GM19351 (cell line): ENCODE results near the gene ACTN1.

Experiments
- ATAC-seq: cut with Tn5 transposase; IDR thresholded peaks from one replicate; pipeline ENCODE4 v1.9.1; 2021; ENCODE audit warnings: mild to moderate bottlenecking, moderate library complexity; ENCODE audit not compliant: unreplicated experiment

The ACTN1 gene

GRCh38 chr14:68840454-68840853 is 138.6 kb downstream of the ACTN1 start:
- ATAC-seq, result no peak

DNA sequence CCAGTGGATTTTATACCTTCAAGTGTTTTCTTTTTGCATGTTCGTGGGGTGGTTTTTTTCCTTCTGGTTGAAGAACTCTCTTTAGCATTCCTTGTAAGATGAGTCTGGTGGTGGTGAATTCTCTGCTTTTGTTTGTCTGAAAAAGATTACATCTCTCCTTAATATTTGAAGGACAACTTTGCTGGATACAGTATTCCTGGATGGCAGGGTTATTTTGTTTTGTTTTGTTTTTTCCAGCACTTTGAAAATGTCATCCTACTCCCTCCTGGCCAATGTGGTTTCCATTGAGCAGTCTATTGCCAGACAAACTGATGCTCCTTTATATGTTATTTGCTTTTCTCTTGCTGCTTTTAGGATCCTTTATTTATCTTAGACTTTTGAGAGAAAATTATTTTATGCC is 143.0 kb downstream of the ACTN1 start:
- no peak for ATAC-seq

DNA sequence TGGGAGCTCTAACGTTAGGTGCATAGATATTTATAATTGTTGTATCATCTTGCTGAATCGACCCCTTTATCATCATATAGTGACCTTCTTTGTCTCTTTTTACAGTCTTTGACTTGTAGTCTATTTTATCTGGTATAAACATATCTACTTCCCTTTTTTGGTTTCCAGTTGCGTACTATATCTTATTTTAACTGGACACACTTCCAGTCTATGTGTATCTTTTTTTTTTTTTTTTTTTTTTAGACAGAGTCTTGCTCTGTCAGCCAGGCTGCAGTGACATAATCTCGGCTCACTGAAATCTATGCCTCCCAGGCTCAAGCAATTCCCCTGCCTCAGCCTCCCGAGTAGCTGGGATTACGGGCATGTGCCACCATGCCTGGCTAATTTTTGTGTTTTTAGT is 144.3 kb downstream of the ACTN1 start:
- no peak for ATAC-seq

DNA sequence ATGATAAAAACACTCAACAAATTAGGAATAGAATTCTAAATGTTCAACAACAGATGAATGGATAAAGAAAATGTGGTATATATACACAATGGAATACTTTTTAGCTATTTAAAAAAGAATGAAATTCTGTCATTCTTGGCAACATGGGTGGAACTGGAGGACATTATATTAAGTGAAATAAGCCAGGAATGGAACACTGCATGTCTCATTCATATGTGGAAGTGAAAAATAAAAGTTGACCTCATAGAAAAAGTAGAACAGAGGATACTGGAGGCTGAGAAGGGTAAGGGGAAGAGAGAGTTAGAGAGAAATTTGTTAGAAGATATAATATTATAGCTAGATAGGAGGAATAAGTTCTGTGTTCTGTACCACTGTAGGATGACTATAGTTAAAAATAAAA is 150.4 kb downstream of the ACTN1 start:
- ATAC-seq, result no peak

GRCh38 chr14:68825729-68826128 is 153.4 kb downstream of the ACTN1 start:
- no peak for ATAC-seq

DNA sequence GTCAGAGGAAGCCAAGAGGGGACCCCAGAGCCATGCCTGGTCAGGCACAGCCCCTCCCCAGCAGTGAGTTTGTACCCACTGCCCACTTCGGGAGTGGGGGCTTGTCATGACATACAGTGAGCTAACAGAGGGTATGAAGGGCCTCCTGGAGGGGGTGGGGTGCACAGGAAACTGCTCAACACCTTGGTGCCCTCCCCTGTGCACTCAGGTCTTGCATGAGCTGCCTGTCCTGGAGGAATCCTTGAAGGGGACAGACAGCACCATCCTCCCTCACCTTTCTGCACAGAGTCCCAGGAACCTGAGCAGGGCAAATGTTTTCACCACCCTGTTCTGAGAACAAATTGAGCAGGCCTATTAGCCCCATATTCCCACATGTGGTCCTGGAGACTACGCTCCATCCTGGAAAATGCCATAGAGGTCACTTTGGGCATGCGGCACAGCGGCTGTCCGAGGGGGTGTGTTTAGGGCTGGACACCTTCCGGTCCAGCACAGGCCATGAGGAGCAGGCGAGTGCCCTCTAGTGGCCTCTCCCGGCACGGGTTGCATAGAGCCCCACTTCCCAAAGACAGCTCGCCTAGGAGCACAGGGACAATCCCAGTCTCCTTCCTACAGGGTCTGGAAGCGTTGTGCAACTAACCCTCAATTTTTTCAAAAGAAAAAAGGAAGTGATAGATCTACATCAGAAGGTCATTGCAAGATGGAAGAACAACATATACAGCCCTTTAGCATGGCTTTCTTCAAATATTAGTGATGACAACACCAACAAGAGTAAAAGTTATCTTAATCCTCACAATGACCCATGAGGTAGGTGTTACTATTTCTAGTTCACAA is 154.4 kb downstream of the ACTN1 start:
- ATAC-seq, result no peak

DNA sequence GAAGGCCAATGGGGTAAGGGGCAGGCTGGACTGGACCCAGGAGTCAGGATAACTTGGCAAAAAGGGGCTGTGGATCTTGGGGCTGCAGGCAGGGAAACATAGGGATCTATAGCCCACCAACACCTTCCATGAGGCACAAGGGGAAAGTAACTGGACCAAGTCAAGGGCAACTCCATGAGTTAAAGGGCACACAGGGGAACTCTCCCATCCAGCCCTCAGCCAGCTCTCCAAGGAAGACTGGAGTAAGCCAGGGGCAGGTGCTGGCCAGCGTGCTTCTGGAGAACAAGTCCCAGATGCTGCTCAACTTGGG is 154.9 kb downstream of the ACTN1 start:
- ATAC-seq, result no peak
